ENCODE data around the gene CERS3.

The CERS3 gene

GRCh38 chr15:100528833-100529428 is at the start of gene CERS3:
Gene CERS3 (minus strand): TSS chr15:100528950. CDS start chr15:100501849, 27,101 bp downstream.
- H3K9ac ChIP-seq (ENCODE audit: low read length), result no peak within 1 kb of the TSS
- H3K9me3 ChIP-seq (ENCODE audit: control insufficient read depth, low read depth, low read length), result no peaks in the 10 kb centered on the region
- no peaks in the 10 kb centered on the region for H3K4me1 ChIP-seq (ENCODE audit: control insufficient read depth, low read depth, low read length)
- H3K27me3 ChIP-seq (ENCODE audit: control insufficient read depth, insufficient read depth, low read length), result no peaks in the 10 kb centered on the region
- H3K27ac ChIP-seq (ENCODE audit: low read length), result no peak within 1 kb of the TSS
- H3K4me3 ChIP-seq (ENCODE audit: low read length), result no peak within 1 kb of the TSS
- H3K36me3 ChIP-seq (ENCODE audit: control insufficient read depth, low read depth, low read length), result no peaks in the 10 kb centered on the region

- peaks cover 7% of the 10 kb centered on the region for H3K36me3 ChIP-seq (ENCODE audit: control insufficient read depth, low read depth, low read length)
- no peak overlapping the region for H3K4me3 ChIP-seq (ENCODE audit: low read length)
- H3K27ac ChIP-seq (ENCODE audit: low read length), result no peak overlapping the region
- H3K9ac ChIP-seq (ENCODE audit: low read length), result no peak overlapping the region
- no peaks in the 10 kb centered on the region for H3K27me3 ChIP-seq (ENCODE audit: control insufficient read depth, insufficient read depth, low read length)
- no peaks in the 10 kb centered on the region for H3K9me3 ChIP-seq (ENCODE audit: control insufficient read depth, low read depth, low read length)
- H3K4me1 ChIP-seq (ENCODE audit: control insufficient read depth, low read depth, low read length), result no peaks in the 10 kb centered on the region
Observed at GRCh38 chr15:100573526-100573925, 44.8 kb upstream of the CERS3 start.

- no peaks in the 10 kb centered on the region for H3K9me3 ChIP-seq (ENCODE audit: control insufficient read depth, low read depth, low read length)
- H3K9ac ChIP-seq (ENCODE audit: low read length), result no peak overlapping the region
- no peak overlapping the region for H3K27ac ChIP-seq (ENCODE audit: low read length)
- H3K27me3 ChIP-seq (ENCODE audit: control insufficient read depth, insufficient read depth, low read length), result no peaks in the 10 kb centered on the region
- H3K4me3 ChIP-seq (ENCODE audit: low read length), result no peak overlapping the region
- H3K4me1 ChIP-seq (ENCODE audit: control insufficient read depth, low read depth, low read length), result no peaks in the 10 kb centered on the region
- H3K36me3 ChIP-seq (ENCODE audit: control insufficient read depth, low read depth, low read length), result peaks cover 7% of the 10 kb centered on the region
Observed at GRCh38 chr15:100572362-100572983, 43.7 kb upstream of the CERS3 start.

GRCh38 chr15:100571592-100572167 is 42.9 kb upstream of the CERS3 start:
- Histone ChIP-seq H3K4me1 (ENCODE audit: control insufficient read depth, low read depth, low read length) (no peaks in the 10 kb centered on the region), H3K9ac (ENCODE audit: low read length) (no peak overlapping the region), H3K27ac (ENCODE audit: low read length) (no peak overlapping the region), H3K9me3 (ENCODE audit: control insufficient read depth, low read depth, low read length) (no peaks in the 10 kb centered on the region), H3K36me3 (ENCODE audit: control insufficient read depth, low read depth, low read length) (peaks cover 7% of the 10 kb centered on the region), H3K27me3 (ENCODE audit: control insufficient read depth, insufficient read depth, low read length) (no peaks in the 10 kb centered on the region), H3K4me3 (ENCODE audit: low read length) (no peak overlapping the region)

- H3K4me3 ChIP-seq (ENCODE audit: low read length), result no peak overlapping the region
- no peaks in the 10 kb centered on the region for H3K4me1 ChIP-seq (ENCODE audit: control insufficient read depth, low read depth, low read length)
- H3K9me3 ChIP-seq (ENCODE audit: control insufficient read depth, low read depth, low read length), result no peaks in the 10 kb centered on the region
- no peak overlapping the region for H3K27ac ChIP-seq (ENCODE audit: low read length)
- H3K9ac ChIP-seq (ENCODE audit: low read length), result no peak overlapping the region
- H3K27me3 ChIP-seq (ENCODE audit: control insufficient read depth, insufficient read depth, low read length), result no peaks in the 10 kb centered on the region
- H3K36me3 ChIP-seq (ENCODE audit: control insufficient read depth, low read depth, low read length), result peaks cover 7% of the 10 kb centered on the region
Observed at GRCh38 chr15:100570735-100571313, 42.1 kb upstream of the CERS3 start.

- H3K36me3 ChIP-seq (ENCODE audit: control insufficient read depth, low read depth, low read length), result peaks cover 7% of the 10 kb centered on the region
Observed at GRCh38 chr15:100570275-100570674, 41.5 kb upstream of the CERS3 start.

GRCh38 chr15:100569391-100569790 is 40.6 kb upstream of the CERS3 start:
- H3K4me3 ChIP-seq (ENCODE audit: low read length), result no peak overlapping the region
- no peak overlapping the region for H3K9ac ChIP-seq (ENCODE audit: low read length)
- no peaks in the 10 kb centered on the region for H3K9me3 ChIP-seq (ENCODE audit: control insufficient read depth, low read depth, low read length)
- H3K4me1 ChIP-seq (ENCODE audit: control insufficient read depth, low read depth, low read length), result no peaks in the 10 kb centered on the region
- H3K36me3 ChIP-seq (ENCODE audit: control insufficient read depth, low read depth, low read length), result peaks cover 7% of the 10 kb centered on the region
- H3K27me3 ChIP-seq (ENCODE audit: control insufficient read depth, insufficient read depth, low read length), result no peaks in the 10 kb centered on the region
- H3K27ac ChIP-seq (ENCODE audit: low read length), result no peak overlapping the region

More at GRCh38 chr15:100570275-100570674, 41.5 kb upstream of the CERS3 start:
- H3K27ac ChIP-seq (ENCODE audit: low read length), result no peak overlapping the region
- no peak overlapping the region for H3K4me3 ChIP-seq (ENCODE audit: low read length)
- H3K9ac ChIP-seq (ENCODE audit: low read length), result no peak overlapping the region
- no peaks in the 10 kb centered on the region for H3K4me1 ChIP-seq (ENCODE audit: control insufficient read depth, low read depth, low read length)
- H3K9me3 ChIP-seq (ENCODE audit: control insufficient read depth, low read depth, low read length), result no peaks in the 10 kb centered on the region
- H3K27me3 ChIP-seq (ENCODE audit: control insufficient read depth, insufficient read depth, low read length), result no peaks in the 10 kb centered on the region

- Histone ChIP-seq H3K36me3 (ENCODE audit: control insufficient read depth, low read depth, low read length) (peaks cover 4% of the 10 kb centered on the region), H3K4me3 (ENCODE audit: low read length) (no peak overlapping the region), H3K27ac (ENCODE audit: low read length) (no peak overlapping the region), H3K4me1 (ENCODE audit: control insufficient read depth, low read depth, low read length) (no peaks in the 10 kb centered on the region), H3K27me3 (ENCODE audit: control insufficient read depth, insufficient read depth, low read length) (no peaks in the 10 kb centered on the region), H3K9me3 (ENCODE audit: control insufficient read depth, low read depth, low read length) (no peaks in the 10 kb centered on the region), H3K9ac (ENCODE audit: low read length) (no peak overlapping the region)
Observed at GRCh38 chr15:100566850-100567628, 38.3 kb upstream of the CERS3 start.

- no peak overlapping the region for H3K9ac ChIP-seq (ENCODE audit: low read length)
Observed at GRCh38 chr15:100565591-100565990, 36.8 kb upstream of the CERS3 start.

GRCh38 chr15:100560323-100560722 is 31.6 kb upstream of the CERS3 start:
- Histone ChIP-seq H3K4me3 (ENCODE audit: low read length) (no peak overlapping the region), H3K9me3 (ENCODE audit: control insufficient read depth, low read depth, low read length) (no peaks in the 10 kb centered on the region), H3K4me1 (ENCODE audit: control insufficient read depth, low read depth, low read length) (no peaks in the 10 kb centered on the region), H3K36me3 (ENCODE audit: control insufficient read depth, low read depth, low read length) (no peaks in the 10 kb centered on the region), H3K9ac (ENCODE audit: low read length) (no peak overlapping the region), H3K27me3 (ENCODE audit: control insufficient read depth, insufficient read depth, low read length) (no peaks in the 10 kb centered on the region), H3K27ac (ENCODE audit: low read length) (no peak overlapping the region)

More at GRCh38 chr15:100565591-100565990, 36.8 kb upstream of the CERS3 start:
- Histone ChIP-seq H3K27me3 (ENCODE audit: control insufficient read depth, insufficient read depth, low read length) (no peaks in the 10 kb centered on the region), H3K9me3 (ENCODE audit: control insufficient read depth, low read depth, low read length) (no peaks in the 10 kb centered on the region), H3K36me3 (ENCODE audit: control insufficient read depth, low read depth, low read length) (no peaks in the 10 kb centered on the region), H3K4me3 (ENCODE audit: low read length) (no peak overlapping the region), H3K4me1 (ENCODE audit: control insufficient read depth, low read depth, low read length) (no peaks in the 10 kb centered on the region), H3K27ac (ENCODE audit: low read length) (no peak overlapping the region)

GRCh38 chr15:100559330-100559729 is 30.6 kb upstream of the CERS3 start:
- Histone ChIP-seq H3K27ac (ENCODE audit: low read length) (no peak overlapping the region), H3K36me3 (ENCODE audit: control insufficient read depth, low read depth, low read length) (no peaks in the 10 kb centered on the region), H3K4me1 (ENCODE audit: control insufficient read depth, low read depth, low read length) (no peaks in the 10 kb centered on the region)

More at GRCh38 chr15:100559330-100559729, 30.6 kb upstream of the CERS3 start:
- H3K9me3 ChIP-seq (ENCODE audit: control insufficient read depth, low read depth, low read length), result no peaks in the 10 kb centered on the region
- H3K4me3 ChIP-seq (ENCODE audit: low read length), result no peak overlapping the region
- no peak overlapping the region for H3K9ac ChIP-seq (ENCODE audit: low read length)
- H3K27me3 ChIP-seq (ENCODE audit: control insufficient read depth, insufficient read depth, low read length), result no peaks in the 10 kb centered on the region
